Measurements from ENCODE around the gene RPS19. TPM values are rescaled to one million over a fixed set of nuclear protein-coding genes. Genes with fewer than 3 reads are reported as not detected.

RPS19 gene
- total and polyA plus RNA-seq, 7 donors, result 593 to 2,236 (median 962) TPM

DNA sequence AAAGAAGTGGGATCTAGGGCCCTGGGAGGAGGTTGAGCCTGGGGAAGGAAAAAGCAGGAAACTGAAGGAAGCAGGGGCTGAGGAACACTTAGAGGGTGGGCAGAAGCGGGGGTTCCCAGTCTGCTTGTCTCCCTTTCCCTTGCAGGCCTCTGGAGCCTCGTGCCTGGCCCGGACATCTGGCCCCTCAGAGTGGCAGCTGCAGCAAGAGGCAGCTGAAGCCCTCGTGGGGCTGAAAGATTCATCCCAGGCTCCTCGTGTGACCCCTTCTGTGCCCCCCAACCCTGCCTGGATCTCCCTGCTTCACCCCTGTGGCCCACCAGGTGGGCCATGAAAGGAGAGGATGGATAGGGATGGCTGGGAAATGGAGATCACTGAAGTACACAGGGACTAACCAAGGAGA is 9.7 kb upstream of the RPS19 start:
- H3K9me3 ChIP-seq, result no peaks in the 10 kb centered on the region
- ATAC-seq (no peak), DNase-seq (no peak)
- H3K27me3 ChIP-seq (ENCODE audit: insufficient read depth in 3 of 3, low read length in 2 of 3), result peaks cover 0 to 5% (median 3%) of the 10 kb centered on the region in 3 donors
- H3K4me3 ChIP-seq, result no peak overlapping the region
- H3K27ac ChIP-seq, result no peak overlapping the region
- TF ChIP-seq, protein P1, sequence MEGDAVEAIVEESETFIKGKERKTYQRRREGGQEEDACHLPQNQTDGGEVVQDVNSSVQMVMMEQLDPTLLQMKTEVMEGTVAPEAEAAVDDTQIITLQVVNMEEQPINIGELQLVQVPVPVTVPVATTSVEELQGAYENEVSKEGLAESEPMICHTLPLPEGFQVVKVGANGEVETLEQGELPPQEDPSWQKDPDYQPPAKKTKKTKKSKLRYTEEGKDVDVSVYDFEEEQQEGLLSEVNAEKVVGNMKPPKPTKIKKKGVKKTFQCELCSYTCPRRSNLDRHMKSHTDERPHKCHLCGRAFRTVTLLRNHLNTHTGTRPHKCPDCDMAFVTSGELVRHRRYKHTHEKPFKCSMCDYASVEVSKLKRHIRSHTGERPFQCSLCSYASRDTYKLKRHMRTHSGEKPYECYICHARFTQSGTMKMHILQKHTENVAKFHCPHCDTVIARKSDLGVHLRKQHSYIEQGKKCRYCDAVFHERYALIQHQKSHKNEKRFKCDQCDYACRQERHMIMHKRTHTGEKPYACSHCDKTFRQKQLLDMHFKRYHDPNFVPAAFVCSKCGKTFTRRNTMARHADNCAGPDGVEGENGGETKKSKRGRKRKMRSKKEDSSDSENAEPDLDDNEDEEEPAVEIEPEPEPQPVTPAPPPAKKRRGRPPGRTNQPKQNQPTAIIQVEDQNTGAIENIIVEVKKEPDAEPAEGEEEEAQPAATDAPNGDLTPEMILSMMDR (IDR thresholded peaks at IDR 0.05), result no peak
- 34 to 41% (median 37%) methylated on average over 5 of the region's 5 CpGs for WGBS, 3 donors
- no peaks in the 10 kb centered on the region for H3K4me1 ChIP-seq
- intact Hi-C loops (cut with DNase I), result no loop called here
- no peaks in the 10 kb centered on the region for H3K36me3 ChIP-seq (ENCODE audit: insufficient read depth in 1 of 2, low read depth in 1 of 2)

- intact Hi-C loops (cut with DNase I), result no loop called here
- no peak for ATAC-seq
- no peak overlapping the region for H3K4me3 ChIP-seq
- TF ChIP-seq, protein P1 (IDR thresholded peaks at IDR 0.05), result no peak
- no peaks in the 10 kb centered on the region for H3K36me3 ChIP-seq (ENCODE audit: insufficient read depth in 1 of 2, low read depth in 1 of 2)
- H3K27me3 ChIP-seq (ENCODE audit: insufficient read depth in 3 of 3, low read length in 2 of 3), result peaks cover 0 to 7% (median 3%) of the 10 kb centered on the region in 3 donors
- H3K9me3 ChIP-seq, result no peaks in the 10 kb centered on the region
- no peak for DNase-seq
- H3K27ac ChIP-seq, result no peak overlapping the region
- 16 to 25% (median 19%) methylated on average over 4 of the region's 4 CpGs for WGBS, 3 donors
- H3K4me1 ChIP-seq, result no peaks in the 10 kb centered on the region
Observed at GRCh38 chr19:41851456-41851855, 8.6 kb upstream of the RPS19 start.

- intact Hi-C loops (cut with DNase I), result no loop called here
- H3K36me3 ChIP-seq (ENCODE audit: insufficient read depth in 1 of 2, low read depth in 1 of 2), result no peaks in the 10 kb centered on the region
- H3K4me1 ChIP-seq, result no peaks in the 10 kb centered on the region
- H3K27ac ChIP-seq, result no peak overlapping the region
- no peak for DNase-seq
- H3K9me3 ChIP-seq, result no peaks in the 10 kb centered on the region
- H3K4me3 ChIP-seq, result no peak overlapping the region
- H3K27me3 ChIP-seq (ENCODE audit: insufficient read depth in 3 of 3, low read length in 2 of 3), result peaks cover 0 to 7% (median 3%) of the 10 kb centered on the region in 3 donors
- no peak for ATAC-seq
- TF ChIP-seq, protein P1 (IDR thresholded peaks at IDR 0.05), result no peak
- 29 to 90% (median 61%) methylated on average over 2 of the region's 2 CpGs for WGBS, 3 donors
Observed at GRCh38 chr19:41853344-41853743, 6.7 kb upstream of the RPS19 start.

DNA sequence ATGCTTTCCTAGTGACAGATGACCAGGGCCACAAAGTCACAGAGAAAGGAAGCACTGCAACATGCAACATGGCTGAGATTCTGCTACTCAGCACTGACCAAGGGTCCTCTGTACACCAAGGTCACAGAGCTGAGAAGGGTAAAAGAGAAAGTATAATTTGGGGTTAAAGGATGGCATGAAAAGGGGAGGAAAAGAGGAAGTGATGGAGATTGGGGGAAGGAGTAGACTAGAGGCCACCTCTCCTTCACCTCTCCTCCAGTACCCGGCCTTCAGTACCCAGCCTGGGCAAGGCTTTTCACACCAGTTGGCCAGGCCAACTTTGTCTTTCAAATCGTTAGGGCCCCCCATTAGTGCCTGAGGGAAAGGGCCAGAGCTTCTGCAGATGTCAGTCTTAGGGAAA is 6.3 kb upstream of the RPS19 start:
- Histone ChIP-seq H3K36me3 (ENCODE audit: insufficient read depth in 1 of 2, low read depth in 1 of 2) (no peaks in the 10 kb centered on the region), H3K27me3 (ENCODE audit: insufficient read depth in 3 of 3, low read length in 2 of 3) (peaks cover 0 to 7% (median 3%) of the 10 kb centered on the region in 3 donors), H3K4me3 (no peak overlapping the region), H3K27ac (no peak overlapping the region), H3K4me1 (no peaks in the 10 kb centered on the region), H3K9me3 (no peaks in the 10 kb centered on the region)
- ATAC-seq (no peak), DNase-seq (no peak)
- TF ChIP-seq, protein P1 (IDR thresholded peaks at IDR 0.05), result no peak
- 45 to 54% (median 46%) methylated on average over 2 of the region's 2 CpGs for WGBS, 3 donors
- intact Hi-C loops (cut with DNase I), result no loop called here

DNA sequence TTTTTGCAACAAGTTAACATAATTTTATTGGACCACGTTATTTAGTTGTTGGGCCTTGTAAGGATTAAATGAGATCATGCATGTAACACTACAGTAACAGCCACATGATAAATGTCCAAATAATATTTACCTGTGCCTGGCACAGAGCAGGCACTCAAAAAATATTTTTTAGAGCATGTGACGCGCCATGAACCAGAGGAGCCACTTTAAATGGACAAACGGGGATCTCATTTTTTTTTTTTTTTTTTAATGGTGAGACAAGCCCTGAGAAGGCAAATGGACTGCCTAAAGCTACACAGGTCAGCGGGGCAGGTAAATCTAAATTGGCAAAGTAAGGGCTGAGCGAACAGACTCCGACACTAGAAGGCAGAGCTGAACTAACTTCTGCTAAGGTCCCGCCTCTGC is 840 bp upstream of the RPS19 start:
- intact Hi-C loops (cut with DNase I), result no loop called here
- no peaks in the 10 kb centered on the region for H3K9me3 ChIP-seq
- DNase-seq (no peak), ATAC-seq (no peak)
- peak overlapping the region; percentile 94 for H3K4me3 ChIP-seq
- peak overlapping the region; percentile 93 for H3K27ac ChIP-seq
- peaks cover 0 to 3% (median 0%) of the 10 kb centered on the region in 3 donors for H3K27me3 ChIP-seq (ENCODE audit: insufficient read depth in 3 of 3, low read length in 2 of 3)
- 1 to 6% (median 6%) methylated on average over 8 of the region's 8 CpGs for WGBS, 3 donors
- peaks cover 19% of the 10 kb centered on the region for H3K4me1 ChIP-seq
- peaks cover 9 to 36% of the 10 kb centered on the region in 2 donors for H3K36me3 ChIP-seq (ENCODE audit: insufficient read depth in 1 of 2, low read depth in 1 of 2)
- TF ChIP-seq, protein P1 (IDR thresholded peaks at IDR 0.05), result no peak
